Progenitor cell of endocrine pancreas (in vitro differentiated cells): ENCODE measurements around the gene FEM1A. TPM values are rescaled to one million over a fixed set of nuclear protein-coding genes. Genes with fewer than 3 reads are reported as not detected.
"Not testable (repeated sequence)": the region's sequence is repeated elsewhere in the genome, so short reads cannot be mapped to it uniquely, and the experiment has no call there.

Experiments used
- DNase-seq: peaks from one replicate; pipeline ENCODE4 v3.0.0; 2021; ENCODE audit warnings: low spot score; ENCODE audit not compliant: unreplicated experiment
- H3K27ac Mint-ChIP-seq: 2 replicates; pipeline ENCODE4 v1.8.0; 2021; ENCODE audit warnings: mild to moderate bottlenecking, moderate library complexity, mixed read lengths
- H3K27me3 Mint-ChIP-seq: 2 replicates; pipeline ENCODE4 v1.8.0; 2021; ENCODE audit warnings: mixed read lengths
- H3K36me3 Mint-ChIP-seq: 2 replicates; pipeline ENCODE4 v1.8.0; 2022; ENCODE audit warnings: mixed read lengths; ENCODE audit not compliant: insufficient read depth
- H3K4me1 Mint-ChIP-seq: 2 replicates; pipeline ENCODE4 v1.8.0; 2021; ENCODE audit warnings: low read depth, mixed read lengths
- H3K4me3 Mint-ChIP-seq: 2 replicates; pipeline ENCODE4 v1.8.0; 2021; ENCODE audit warnings: low read depth, mild to moderate bottlenecking, moderate library complexity, mixed read lengths
- H3K9me3 Mint-ChIP-seq: 2 replicates; pipeline ENCODE4 v1.8.0; 2021; ENCODE audit warnings: low read depth, mixed read lengths
- CTCF ChIP-seq: fragments of 200-600 bp; sonication (generic); IDR thresholded peaks from one replicate; pipeline ENCODE4 v1.5.0; 2021; ENCODE audit warnings: antibody characterized with exemption, mild to moderate bottlenecking; ENCODE audit not compliant: unreplicated experiment
- total RNA-seq: library from RNA; stranded (reverse); gene quantifications from 2 replicates; pipeline ENCODE4 v1.2.1, GENCODE V29; 2021

Gene FEM1A
- total RNA-seq, 1 donor from 2014 or later = 13.0 TPM

GRCh38 chr19:4775627-4776152, 15.8 kb upstream of the FEM1A start:
- Mint-ChIP-seq H3K36me3 (no peaks in the 10 kb centered on the region), H3K27ac (no peak overlapping the region), H3K9me3 (no peaks in the 10 kb centered on the region), H3K4me3 (no peak overlapping the region), H3K4me1 (peaks cover 10% of the 10 kb centered on the region), H3K27me3 (peaks cover 32% of the 10 kb centered on the region)
- no peak for TF ChIP-seq CTCF
- no peak for DNase-seq

DNA sequence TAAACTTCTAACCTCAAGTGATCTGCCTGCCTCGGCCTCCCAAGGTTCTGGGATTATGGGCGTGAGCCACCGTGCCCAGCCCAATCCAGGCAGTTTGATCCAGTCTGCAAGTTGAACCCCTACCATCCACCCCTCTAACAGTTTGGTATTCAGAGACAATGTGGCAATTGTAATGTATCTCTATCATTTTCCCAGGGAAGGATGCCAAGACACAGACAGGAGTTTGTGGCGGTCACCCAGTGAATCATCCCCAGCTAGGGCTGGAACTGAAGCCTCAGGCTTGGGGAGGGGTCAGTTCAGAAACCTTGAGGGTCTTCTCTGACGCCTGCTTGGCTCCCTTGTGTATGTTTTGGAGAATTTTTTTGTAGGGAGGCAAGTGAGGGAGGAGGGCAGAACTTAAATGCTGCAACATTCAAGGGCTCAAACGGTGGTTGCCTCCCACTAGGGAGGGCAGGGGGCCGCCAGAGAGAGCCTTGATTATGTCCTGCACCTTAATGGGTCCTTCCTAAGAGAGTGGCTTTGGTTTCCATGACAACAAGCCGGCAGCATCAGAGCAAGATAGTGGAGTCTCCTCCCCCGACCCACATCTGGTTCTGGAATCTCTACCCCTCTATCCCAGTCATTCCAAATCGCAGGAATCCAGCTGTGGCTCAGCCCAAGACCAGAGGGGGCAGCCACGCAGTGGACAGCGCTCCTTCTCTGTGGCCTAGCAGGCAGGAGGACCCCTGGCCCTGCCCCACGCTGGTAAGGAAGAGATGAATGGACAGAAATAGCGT, 14.9 kb upstream of the FEM1A start:
- H3K27ac Mint-ChIP-seq = no peak overlapping the region
- H3K36me3 Mint-ChIP-seq = no peaks in the 10 kb centered on the region
- no peak for DNase-seq
- no peak for TF ChIP-seq CTCF
- H3K27me3 Mint-ChIP-seq = peaks cover 38% of the 10 kb centered on the region
- H3K9me3 Mint-ChIP-seq = peaks cover 3% of the 10 kb centered on the region
- H3K4me1 Mint-ChIP-seq = peaks cover 10% of the 10 kb centered on the region
- no peak overlapping the region for H3K4me3 Mint-ChIP-seq

- not testable (repeated sequence) for DNase-seq, H3K4me3 Mint-ChIP-seq, H3K4me1 Mint-ChIP-seq, H3K27ac Mint-ChIP-seq, H3K9me3 Mint-ChIP-seq, H3K36me3 Mint-ChIP-seq
- peaks cover 33% of the 10 kb centered on the region for H3K27me3 Mint-ChIP-seq
Observed at GRCh38 chr19:4778124-4778523, 13.4 kb upstream of the FEM1A start.

DNA sequence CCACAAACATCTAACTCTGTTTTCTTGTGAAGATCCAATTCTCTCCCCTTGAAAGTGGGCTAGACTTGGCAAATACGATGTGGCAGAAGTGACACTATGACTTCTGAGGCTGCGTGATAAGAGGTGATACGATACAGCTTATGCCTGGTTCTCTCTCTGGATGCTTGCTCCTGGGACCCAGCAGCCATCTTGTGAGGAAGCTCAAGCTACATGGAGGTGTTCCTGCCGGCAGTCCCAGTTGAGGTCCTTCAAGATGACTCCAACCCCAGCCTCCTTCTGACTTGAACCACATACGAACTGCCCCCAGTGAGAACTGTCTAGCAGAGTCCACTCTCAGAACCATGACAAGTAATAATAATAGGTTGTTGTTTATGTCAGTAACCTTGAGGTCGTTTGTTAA, 10.7 kb upstream of the FEM1A start:
- Mint-ChIP-seq H3K9me3 (peaks cover 3% of the 10 kb centered on the region), H3K36me3 (no peaks in the 10 kb centered on the region), H3K27me3 (peaks cover 23% of the 10 kb centered on the region), H3K4me1 (no peaks in the 10 kb centered on the region), H3K27ac (no peak overlapping the region), H3K4me3 (no peak overlapping the region)
- TF ChIP-seq CTCF = no peak
- no peak for DNase-seq

DNA sequence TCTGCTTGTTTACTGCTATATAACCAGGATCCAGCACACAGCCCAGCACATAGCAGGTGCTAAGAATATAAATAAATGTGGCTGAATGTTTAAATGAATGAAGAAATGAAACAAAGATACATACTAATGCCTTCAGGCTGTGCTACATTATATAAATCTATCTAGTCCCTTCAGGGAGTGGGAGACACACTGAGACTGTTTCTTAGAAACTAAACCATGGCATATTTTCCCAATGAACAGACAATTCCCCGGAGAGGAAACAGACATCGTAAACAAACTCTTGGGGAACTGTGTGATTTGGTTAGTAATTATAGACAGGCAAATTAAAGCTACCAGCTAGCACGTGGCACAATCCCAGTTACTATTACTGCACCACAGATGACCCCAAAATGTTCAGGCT, 9.7 kb upstream of the FEM1A start:
- no peak for TF ChIP-seq CTCF
- H3K4me3 Mint-ChIP-seq = no peak overlapping the region
- H3K9me3 Mint-ChIP-seq = peaks cover 3% of the 10 kb centered on the region

GRCh38 chr19:4786412-4787016, 5.0 kb upstream of the FEM1A start:
- peaks cover 16% of the 10 kb centered on the region for H3K27me3 Mint-ChIP-seq
- not testable (repeated sequence) for H3K27ac Mint-ChIP-seq, DNase-seq, H3K4me3 Mint-ChIP-seq, H3K36me3 Mint-ChIP-seq, H3K9me3 Mint-ChIP-seq, H3K4me1 Mint-ChIP-seq

More for the DNA sequence above, 9.7 kb upstream of the FEM1A start:
- Mint-ChIP-seq H3K4me1 (no peaks in the 10 kb centered on the region), H3K27me3 (peaks cover 24% of the 10 kb centered on the region), H3K36me3 (no peaks in the 10 kb centered on the region), H3K27ac (no peak overlapping the region)
- no peak for DNase-seq
